GM12874 (cell line): ENCODE measurements around the gene MLYCD.

Source experiments
- TF ChIP-seq, protein P1 (sequence below): IDR thresholded peaks from 2 replicates; pipeline ENCODE4 v1.5.1; 2011; ENCODE audit warnings: low read depth, mild to moderate bottlenecking, control low read depth, low read length, moderate library complexity; ENCODE audit not compliant: insufficient read depth

The MLYCD gene

DNA sequence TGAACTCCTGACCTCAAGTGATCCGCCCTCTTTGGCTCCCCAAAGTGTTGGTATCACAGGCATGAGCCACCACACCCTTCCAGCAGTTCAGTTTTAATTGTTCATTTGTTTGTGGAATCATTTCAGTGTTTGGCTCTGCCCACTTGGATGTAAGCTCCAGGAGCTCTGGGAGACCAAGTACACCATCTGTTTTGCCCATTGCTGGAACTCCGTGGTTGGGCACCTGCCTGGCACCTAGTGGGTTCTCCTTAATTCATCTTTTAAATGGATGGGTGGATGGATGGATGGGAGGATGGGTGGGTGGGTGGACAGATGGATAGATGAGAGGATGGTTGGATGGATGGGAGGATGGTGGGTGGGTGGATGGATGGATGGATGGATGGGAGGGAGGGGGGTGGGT, 68.2 kb downstream of the MLYCD start:
- TF ChIP-seq, protein P1, sequence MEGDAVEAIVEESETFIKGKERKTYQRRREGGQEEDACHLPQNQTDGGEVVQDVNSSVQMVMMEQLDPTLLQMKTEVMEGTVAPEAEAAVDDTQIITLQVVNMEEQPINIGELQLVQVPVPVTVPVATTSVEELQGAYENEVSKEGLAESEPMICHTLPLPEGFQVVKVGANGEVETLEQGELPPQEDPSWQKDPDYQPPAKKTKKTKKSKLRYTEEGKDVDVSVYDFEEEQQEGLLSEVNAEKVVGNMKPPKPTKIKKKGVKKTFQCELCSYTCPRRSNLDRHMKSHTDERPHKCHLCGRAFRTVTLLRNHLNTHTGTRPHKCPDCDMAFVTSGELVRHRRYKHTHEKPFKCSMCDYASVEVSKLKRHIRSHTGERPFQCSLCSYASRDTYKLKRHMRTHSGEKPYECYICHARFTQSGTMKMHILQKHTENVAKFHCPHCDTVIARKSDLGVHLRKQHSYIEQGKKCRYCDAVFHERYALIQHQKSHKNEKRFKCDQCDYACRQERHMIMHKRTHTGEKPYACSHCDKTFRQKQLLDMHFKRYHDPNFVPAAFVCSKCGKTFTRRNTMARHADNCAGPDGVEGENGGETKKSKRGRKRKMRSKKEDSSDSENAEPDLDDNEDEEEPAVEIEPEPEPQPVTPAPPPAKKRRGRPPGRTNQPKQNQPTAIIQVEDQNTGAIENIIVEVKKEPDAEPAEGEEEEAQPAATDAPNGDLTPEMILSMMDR, result no peak

- TF ChIP-seq, protein P1, result peak; percentile 56
Measured at GRCh38 chr16:83967838-83968305, 69.0 kb downstream of the MLYCD start, which contains the start of gene NECAB2. Gene NECAB2, plus strand, starts transcription at chr16:83968244. Its CDS starts 405 bp downstream, at chr16:83968649.

DNA sequence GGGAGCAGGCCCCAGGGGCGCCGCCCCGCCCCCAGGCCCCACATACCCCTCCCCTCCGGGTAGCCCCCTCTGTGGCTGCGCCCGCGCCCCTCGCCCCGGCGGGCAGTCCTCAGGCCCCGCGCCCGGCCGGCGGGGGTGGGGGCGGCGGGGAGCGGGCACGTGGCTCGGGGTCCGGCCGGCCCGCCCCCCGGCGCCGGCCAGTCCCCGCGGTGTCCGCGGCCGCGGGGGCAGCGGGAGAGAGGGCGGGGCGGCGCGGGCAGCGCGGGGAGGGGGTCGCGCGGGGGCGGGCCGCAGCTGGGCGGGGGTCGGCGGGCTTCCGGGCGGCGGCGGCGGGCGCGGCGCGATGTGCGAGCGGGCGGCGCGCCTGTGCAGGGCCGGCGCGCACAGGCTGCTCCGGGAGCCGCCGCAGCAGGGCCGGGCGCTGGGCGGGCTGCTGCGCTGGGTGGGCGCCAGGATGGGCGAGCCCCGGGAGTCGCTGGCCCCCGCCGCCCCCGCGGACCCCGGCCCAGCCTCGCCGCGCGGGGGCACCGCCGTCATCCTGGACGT, 69.5 kb downstream of the MLYCD start:
- TF ChIP-seq, protein P1, result no peak

DNA sequence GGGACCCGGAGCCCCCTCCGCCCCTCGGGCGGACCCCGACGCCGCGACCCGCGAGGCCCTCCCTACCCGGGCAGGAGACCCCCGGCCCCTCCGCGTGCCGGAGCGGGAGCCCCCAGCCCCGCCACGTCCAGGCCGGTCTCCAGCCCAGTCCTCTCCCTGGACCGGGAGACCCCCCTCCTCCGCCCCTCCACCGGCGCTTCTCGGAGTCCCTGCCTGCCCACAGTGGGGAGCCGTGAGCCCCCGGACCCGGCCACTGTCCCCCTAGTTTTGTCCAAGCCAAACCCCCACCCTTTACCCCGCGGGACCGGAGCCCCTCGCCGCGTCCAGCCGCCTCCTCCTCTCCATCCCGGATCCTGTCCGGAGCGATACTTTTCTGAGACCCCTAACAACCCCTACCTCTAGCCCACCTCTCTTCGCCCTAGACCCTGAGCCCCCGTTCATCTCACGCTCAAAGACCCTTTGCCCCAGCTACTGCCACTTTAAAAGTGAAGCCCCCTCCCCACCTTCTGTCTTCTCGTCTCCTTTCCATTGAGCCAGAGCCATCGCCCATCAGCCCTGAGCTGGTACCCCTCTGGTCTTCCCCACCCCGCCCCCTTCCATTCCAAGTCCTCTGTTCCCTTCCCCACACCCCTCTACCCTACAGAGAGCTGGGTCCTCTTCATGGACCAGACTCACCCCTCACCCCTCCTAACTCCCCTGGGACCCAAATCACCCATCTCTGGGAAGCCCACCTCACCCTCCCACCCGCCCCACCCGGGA, 70.2 kb downstream of the MLYCD start:
- TF ChIP-seq, protein P1, result no peak

DNA sequence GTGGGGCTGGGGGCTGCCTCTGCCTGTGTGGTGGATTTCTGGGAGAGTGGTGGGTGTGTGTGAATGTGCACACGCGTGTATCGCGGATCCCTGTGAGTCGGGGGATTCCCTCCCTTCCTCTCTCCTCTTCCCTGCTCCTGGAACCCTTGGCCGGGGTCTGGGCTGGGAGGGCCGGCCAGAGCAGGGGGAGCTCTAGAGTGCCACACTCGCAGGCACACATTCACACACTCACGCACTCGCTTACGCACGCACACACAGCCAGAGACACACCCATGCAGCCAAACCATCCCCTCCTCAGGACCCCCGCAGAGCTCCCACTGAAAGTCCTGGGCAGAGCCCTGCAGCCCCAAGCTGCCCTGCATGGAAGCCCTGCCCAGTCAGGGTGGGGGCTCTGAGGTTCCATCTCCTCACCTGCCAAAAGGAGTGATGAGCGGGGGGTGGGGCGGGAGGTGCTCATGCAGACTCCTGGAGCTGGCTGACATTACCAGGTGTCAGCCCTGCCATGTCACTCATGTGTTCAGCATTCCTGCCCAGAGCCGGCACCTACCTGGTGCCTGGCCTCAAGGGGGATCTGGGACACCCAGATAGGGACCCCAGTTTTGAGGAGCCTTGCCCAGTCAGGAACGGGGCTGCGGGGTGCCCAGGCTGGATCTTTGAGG, 71.0 kb downstream of the MLYCD start:
- TF ChIP-seq, protein P1, result no peak

- TF ChIP-seq, protein P1, result no peak
Measured at GRCh38 chr16:83970430-83970815, 71.5 kb downstream of the MLYCD start.
